IMR-90 (cell line): Measurements from ENCODE around the gene SH3RF1. TPM values are rescaled to one million over a fixed set of nuclear protein-coding genes. Genes with fewer than 3 reads are reported as not detected.

Experiments
- ATAC-seq: fragments of 200-7000 bp; cut with Tn5 transposase; 2 replicates; pipeline ENCODE4 v1.9.1; 2020; ENCODE audit warnings: low read depth, mild to moderate bottlenecking, moderate library complexity
- BruUV-seq: library from RNA; stranded (reverse); fragments of 400-500 nt; replicated peaks from 2 replicates; lab custom pipeline; 2021; lab: Mats Ljungman, UMichigan
- CTCF ChIA-PET: fragments of 300-600 bp; formaldehyde crosslinking; extraction: SDS; loops from one replicate; lab custom pipeline; 2021; ENCODE audit warnings: antibody characterized with exemption; lab: Yijun Ruan, JAX
- POLR2A ChIA-PET: fragments of 300-600 bp; sonication (Branson Sonifier 250); formaldehyde crosslinking; loops from one replicate; lab custom pipeline; 2022; ENCODE audit warnings: antibody characterized with exemption; ENCODE audit not compliant: unreplicated experiment; lab: Charles Lee
- DNase-seq: peaks from one replicate; pipeline ENCODE4 v3.0.0; 2013
- H2AFZ ChIP-seq: replicated peaks from 2 replicates; pipeline ENCODE3; 2013; ENCODE audit warnings: low read length, mild to moderate bottlenecking; ENCODE audit not compliant: poor library complexity
- H2AK5ac ChIP-seq: 2 replicates; pipeline ENCODE4 v1.6.1; 2013; ENCODE audit warnings: low read depth, low read length, inconsistent platforms
- H2AK9ac ChIP-seq: replicated peaks from 2 replicates; pipeline ENCODE3; 2013; ENCODE audit warnings: mild to moderate bottlenecking, low read depth, low read length, moderate library complexity; ENCODE audit not compliant: poor library complexity
- H2BK120ac ChIP-seq: 2 replicates; pipeline ENCODE4 v1.6.1; 2013; ENCODE audit warnings: low read depth, low read length, inconsistent platforms
- H2BK15ac ChIP-seq: 3 replicates; pipeline ENCODE4 v1.6.1; 2013; ENCODE audit warnings: low read depth, low read length, inconsistent platforms
- H2BK20ac ChIP-seq: 2 replicates; pipeline ENCODE4 v1.6.1; 2013; ENCODE audit warnings: low read depth, mild to moderate bottlenecking, inconsistent platforms, low read length, moderate library complexity
- H2BK5ac ChIP-seq: 2 replicates; pipeline ENCODE4 v1.6.1; 2013; ENCODE audit warnings: mild to moderate bottlenecking, low read depth, low read length, inconsistent platforms; ENCODE audit not compliant: poor library complexity, severe bottlenecking
- H3K14ac ChIP-seq: replicated peaks from 2 replicates; pipeline ENCODE4 v1.6.1; 2013; ENCODE audit warnings: low read depth, low read length, inconsistent platforms
- H3K18ac ChIP-seq: 2 replicates; pipeline ENCODE4 v1.6.1; 2013; ENCODE audit warnings: low read depth, low read length, control low read depth
- H3K23ac ChIP-seq: 2 replicates; pipeline ENCODE4 v1.6.1; 2013; ENCODE audit warnings: low read depth, low read length, inconsistent platforms
- H3K27ac ChIP-seq: 2 replicates; pipeline ENCODE4 v1.5.1; 2013; ENCODE audit warnings: mild to moderate bottlenecking, control low read depth, low read length; ENCODE audit not compliant: insufficient read depth
- H3K27me3 ChIP-seq: 2 replicates; pipeline ENCODE4 v1.6.1; 2013; ENCODE audit warnings: low read length; ENCODE audit not compliant: control insufficient read depth, insufficient read depth
- H3K36me3 ChIP-seq: 2 replicates; pipeline ENCODE4 v1.6.1; 2013; ENCODE audit warnings: low read length, mixed read lengths; ENCODE audit not compliant: control insufficient read depth, insufficient read depth
- H3K4ac ChIP-seq: 2 replicates; pipeline ENCODE4 v1.6.1; 2013; ENCODE audit warnings: low read depth, low read length, inconsistent platforms
- H3K4me1 ChIP-seq: 2 replicates; pipeline ENCODE4 v1.6.1; 2013; ENCODE audit warnings: low read length, mixed read lengths; ENCODE audit not compliant: control insufficient read depth, insufficient read depth
- H3K4me2 ChIP-seq: 2 replicates; pipeline ENCODE4 v1.6.1; 2013; ENCODE audit warnings: low read depth, mild to moderate bottlenecking, control low read depth, low read length, moderate library complexity
- H3K4me3 ChIP-seq: 2 replicates; pipeline ENCODE4 v1.5.1; 2013; ENCODE audit warnings: low read depth, mild to moderate bottlenecking, control low read depth, low read length, moderate library complexity; ENCODE audit not compliant: insufficient read depth
- H3K56ac ChIP-seq: 2 replicates; pipeline ENCODE4 v1.6.1; 2013; ENCODE audit warnings: low read length, inconsistent platforms; ENCODE audit not compliant: insufficient read depth; ENCODE audit errors: extremely low read depth
- H3K79me1 ChIP-seq, 2 experiments: 2 replicates each; pipeline ENCODE4 v1.6.1; 2013; ENCODE audit warnings: low read length in 2 of 2, inconsistent platforms in 1 of 2, low read depth in 1 of 2
- H3K9ac ChIP-seq: 2 replicates; pipeline ENCODE4 v1.6.1; 2013; ENCODE audit warnings: low read depth, low read length, control low read depth
- H3K9me1 ChIP-seq: 2 replicates; pipeline ENCODE4 v1.6.1; 2013; ENCODE audit warnings: low read length, inconsistent platforms; ENCODE audit not compliant: insufficient read depth
- H3K9me3 ChIP-seq: 2 replicates; pipeline ENCODE4 v1.6.1; 2013; ENCODE audit warnings: low read length; ENCODE audit not compliant: control insufficient read depth, insufficient read depth
- H4K20me1 ChIP-seq: 2 replicates; pipeline ENCODE4 v1.6.1; 2013; ENCODE audit warnings: low read length, inconsistent platforms; ENCODE audit not compliant: insufficient read depth
- H4K5ac ChIP-seq: 2 replicates; pipeline ENCODE4 v1.6.1; 2013; ENCODE audit warnings: mild to moderate bottlenecking, low read depth, low read length, control low read depth
- H4K8ac ChIP-seq, 2 experiments: 2 replicates each; pipeline ENCODE4 v1.6.1; 2013; ENCODE audit warnings: low read depth in 2 of 2, low read length in 2 of 2, control low read depth in 1 of 2, inconsistent platforms in 1 of 2
- H4K91ac ChIP-seq: 2 replicates; pipeline ENCODE4 v1.6.1; 2013; ENCODE audit warnings: low read depth, low read length, inconsistent platforms; ENCODE audit not compliant: insufficient read depth
- BHLHE40 ChIP-seq: fragments of 150-350 bp; IDR thresholded peaks from 2 replicates; pipeline ENCODE4 v1.6.1; 2016; ENCODE audit warnings: mild to moderate bottlenecking, low read depth, low read length
- CEBPB ChIP-seq: IDR thresholded peaks from 2 replicates; pipeline ENCODE4 v1.6.1; 2012; ENCODE audit warnings: low read depth, low read length, improper control_type of control experiment
- CHD1 ChIP-seq: IDR thresholded peaks from 2 replicates; pipeline ENCODE4 v1.6.1; 2012; ENCODE audit warnings: low read depth, low read length, improper control_type of control experiment
- ELK1 ChIP-seq: fragments of 150-350 bp; IDR thresholded peaks from 2 replicates; pipeline ENCODE4 v1.6.1; 2016; ENCODE audit warnings: low read depth, mild to moderate bottlenecking, low read length, moderate library complexity, borderline replicate concordance
- FOS ChIP-seq: fragments of 150-350 bp; IDR thresholded peaks from 2 replicates; pipeline ENCODE4 v1.6.1; 2016; ENCODE audit warnings: low read depth, low read length
- MAZ ChIP-seq: IDR thresholded peaks from 2 replicates; pipeline ENCODE4 v1.6.1; 2012; ENCODE audit warnings: low read depth, mild to moderate bottlenecking, low read length, improper control_type of control experiment, moderate library complexity, borderline replicate concordance
- MXI1 ChIP-seq: IDR thresholded peaks from 2 replicates; pipeline ENCODE4 v1.6.1; 2012; ENCODE audit warnings: low read depth, mild to moderate bottlenecking, low read length, moderate library complexity, borderline replicate concordance
- NFE2L2 ChIP-seq: fragments of 150-350 bp; IDR thresholded peaks from 2 replicates; pipeline ENCODE4 v1.6.1; 2016; ENCODE audit warnings: low read depth, mild to moderate bottlenecking, low read length
- POLR2A ChIP-seq: IDR thresholded peaks from 2 replicates; pipeline ENCODE4 v1.6.1; 2012; ENCODE audit warnings: mild to moderate bottlenecking, low read depth, low read length
- RAD21 ChIP-seq: IDR thresholded peaks from 2 replicates; pipeline ENCODE4 v1.6.1; 2012; ENCODE audit warnings: low read length, improper control_type of control experiment
- RCOR1 ChIP-seq: IDR thresholded peaks from 2 replicates; pipeline ENCODE4 v1.6.1; 2012; ENCODE audit warnings: mild to moderate bottlenecking, low read length, improper control_type of control experiment; ENCODE audit not compliant: insufficient replicate concordance
- RFX5 ChIP-seq: IDR thresholded peaks from 2 replicates; pipeline ENCODE4 v1.8.0; 2012; ENCODE audit warnings: low read depth, mild to moderate bottlenecking, low read length, moderate library complexity
- WGBS, 2 experiments: methylation state at CpG; one replicate each; pipeline versions ENCODE4 v1.1.5 to v1.1.7; 2013; ENCODE audit warnings: missing lambda C conversion rate in 2 of 2; ENCODE audit not compliant: insufficient read length in 1 of 2; ENCODE audit errors: extremely low coverage in 2 of 2; 5-methylcytosine and 5-hydroxymethylcytosine counted together
- dilution Hi-C: fragments of 300-500 bp; cut with HindIII; formaldehyde crosslinking; loops from one replicate; pipeline ENCODE4 v1.14.3; 2018; ENCODE audit warnings: low sequenced_read_pairs; ENCODE audit not compliant: unreplicated experiment
- in situ Hi-C: fragments of 300-500 bp; cut with MboI; formaldehyde crosslinking; loops from 3 replicates; pipeline ENCODE4 v1.14.3; 2019; ENCODE audit warnings: low sequenced_read_pairs, inconsistent platforms, mixed read lengths
- intact Hi-C: fragments of 100-400 bp; cut with micrococcal nuclease; formaldehyde crosslinking; loops from 2 replicates; pipeline ENCODE4 v1.10.0; 2022
- polyA plus RNA-seq, 3 experiments: library from polyadenylated mRNA; depleted of rRNA; stranded (reverse); fragments of >200 nt; gene quantifications; 2 replicates each; pipeline ENCODE4 v1.2.3, GENCODE V29; 2012; ENCODE audit warnings: low replicate concordance in 1 of 3
- total RNA-seq: library from RNA; depleted of rRNA; stranded (reverse); fragments of >200 nt; gene quantifications from 2 replicates; pipeline ENCODE4 v1.2.3, GENCODE V29; 2012
- TF ChIP-seq, protein P1 (sequence below): fragments of 150-350 bp; IDR thresholded peaks from 2 replicates; pipeline ENCODE4 v1.6.1; 2017; ENCODE audit warnings: mild to moderate bottlenecking, antibody characterized with exemption, low read length, low read depth

SH3RF1 gene
- total and polyA plus RNA-seq, 2 of the 4 experiments (the other 2 are of a cell fraction): 22.0 to 29.8 TPM

- H4K5ac ChIP-seq: no peak overlapping the region
- no peak overlapping the region for H3K27ac ChIP-seq
- H3K27me3 ChIP-seq: no peaks in the 10 kb centered on the region
- no peaks in the 10 kb centered on the region for H3K79me1 ChIP-seq
- no peak for ATAC-seq
- no peak overlapping the region for H2BK15ac ChIP-seq
- H4K91ac ChIP-seq: no peak overlapping the region
- no peaks in the 10 kb centered on the region for H3K9me3 ChIP-seq
- no peak overlapping the region for H4K8ac ChIP-seq
- POLR2A ChIA-PET: no interaction called here
- no peak overlapping the region for H2AK9ac ChIP-seq
- H3K14ac ChIP-seq: no peak overlapping the region
- peaks cover 12% of the 10 kb centered on the region for H3K4me1 ChIP-seq
- no peak overlapping the region for H2BK5ac ChIP-seq
- no peak overlapping the region for H3K4me3 ChIP-seq
- CTCF ChIA-PET: no interaction called here
- H3K9me1 ChIP-seq: peaks cover 7% of the 10 kb centered on the region
- intact Hi-C loops (no loop called here), dilution Hi-C loops (no loop called here), in situ Hi-C loops (no loop called here)
- no CpG with 5 or more reads among the region's 3 CpGs for WGBS, 2 experiments
- H3K56ac ChIP-seq: no peak overlapping the region
- no peak overlapping the region for H3K4me2 ChIP-seq
- H2BK20ac ChIP-seq: no peak overlapping the region
- no peak overlapping the region for H2BK120ac ChIP-seq
- H3K9ac ChIP-seq: no peak overlapping the region
- H2AK5ac ChIP-seq: no peak overlapping the region
- H3K23ac ChIP-seq: no peak overlapping the region
- no peak overlapping the region for H3K18ac ChIP-seq
- H3K4ac ChIP-seq: no peak overlapping the region
- no peaks in the 10 kb centered on the region for H3K36me3 ChIP-seq
- H2AFZ ChIP-seq: no peak overlapping the region
- no peaks in the 10 kb centered on the region for H4K20me1 ChIP-seq
- DNase-seq: no peak
- no TSS peak for BruUV-seq
- no peak for TF ChIP-seq RFX5
- TF ChIP-seq RCOR1: no peak
- no peak for TF ChIP-seq MXI1
- no peak for TF ChIP-seq CHD1
- TF ChIP-seq NFE2L2: no peak
- no peak for TF ChIP-seq MAZ
- TF ChIP-seq FOS: no peak
- no peak for TF ChIP-seq RAD21
- no peak for TF ChIP-seq BHLHE40
- TF ChIP-seq ELK1: no peak
- no peak for TF ChIP-seq POLR2A
- TF ChIP-seq CEBPB: no peak
- TF ChIP-seq, protein P1, sequence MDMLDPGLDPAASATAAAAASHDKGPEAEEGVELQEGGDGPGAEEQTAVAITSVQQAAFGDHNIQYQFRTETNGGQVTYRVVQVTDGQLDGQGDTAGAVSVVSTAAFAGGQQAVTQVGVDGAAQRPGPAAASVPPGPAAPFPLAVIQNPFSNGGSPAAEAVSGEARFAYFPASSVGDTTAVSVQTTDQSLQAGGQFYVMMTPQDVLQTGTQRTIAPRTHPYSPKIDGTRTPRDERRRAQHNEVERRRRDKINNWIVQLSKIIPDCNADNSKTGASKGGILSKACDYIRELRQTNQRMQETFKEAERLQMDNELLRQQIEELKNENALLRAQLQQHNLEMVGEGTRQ: no peak
Observed at GRCh38 chr4:169061386-169061785, 209.4 kb downstream of the SH3RF1 start.
